C4-2B (cell line): ENCODE measurements around the gene LRRTM1.

Source experiments
- H3K27ac ChIP-seq: fragments of 450-650 bp; 2 replicates; pipeline ENCODE4 v1.5.1; 2017
- CTCF ChIP-seq: fragments of 450-650 bp; conservative IDR thresholded peaks from 2 replicates; pipeline ENCODE4 v1.5.1; 2017; ENCODE audit warnings: mild to moderate bottlenecking
- ZFX ChIP-seq: fragments of 450-650 bp; IDR thresholded peaks from 2 replicates; pipeline ENCODE4 v1.6.1; 2017

The LRRTM1 gene

GRCh38 chr2:80333886-80334285, 29.3 kb upstream of the LRRTM1 start:
- TF ChIP-seq ZFX: no peak
- no peak for TF ChIP-seq CTCF
- no peak overlapping the region for H3K27ac ChIP-seq

GRCh38 chr2:80330527-80331450, 26.2 kb upstream of the LRRTM1 start:
- no peak for TF ChIP-seq ZFX
- no peak for TF ChIP-seq CTCF
- no peak overlapping the region for H3K27ac ChIP-seq

- TF ChIP-seq ZFX (no peak), CTCF (no peak)
- H3K27ac ChIP-seq: no peak overlapping the region
Observed at GRCh38 chr2:80329491-80329890, 24.9 kb upstream of the LRRTM1 start.

- H3K27ac ChIP-seq: no peak overlapping the region
- TF ChIP-seq CTCF: no peak
- no peak for TF ChIP-seq ZFX
Observed at GRCh38 chr2:80328159-80328571, 23.6 kb upstream of the LRRTM1 start.

- TF ChIP-seq CTCF (no peak), ZFX (no peak)
Observed at GRCh38 chr2:80326861-80327260, 22.3 kb upstream of the LRRTM1 start.

GRCh38 chr2:80326214-80326613, 21.7 kb upstream of the LRRTM1 start:
- TF ChIP-seq ZFX (no peak), CTCF (peak; percentile 52)
- no peak overlapping the region for H3K27ac ChIP-seq

More at GRCh38 chr2:80326861-80327260, 22.3 kb upstream of the LRRTM1 start:
- no peak overlapping the region for H3K27ac ChIP-seq

GRCh38 chr2:80324525-80324924, 20.0 kb upstream of the LRRTM1 start:
- no peak for TF ChIP-seq CTCF
- TF ChIP-seq ZFX: no peak

More at GRCh38 chr2:80324525-80324924, 20.0 kb upstream of the LRRTM1 start:
- no peak overlapping the region for H3K27ac ChIP-seq
